Panc1 (cell line): ENCODE results near the gene TMOD2. TPM values are rescaled to one million over a fixed set of nuclear protein-coding genes. Genes with fewer than 3 reads are reported as not detected.

ENCODE experiments used
- ATAC-seq: fragments of 200-7000 bp; cut with Tn5 transposase; 2 replicates; pipeline ENCODE4 v1.9.1; 2020; ENCODE audit warnings: mild to moderate bottlenecking, moderate library complexity
- BruUV-seq: library from RNA; stranded (reverse); fragments of 400-500 nt; replicated peaks from 2 replicates; lab custom pipeline; 2021; lab: Mats Ljungman, UMichigan
- CTCF ChIA-PET: fragments of 300-600 bp; sonication (Branson Sonifier 250); formaldehyde crosslinking; loops from one replicate; lab custom pipeline; 2022; ENCODE audit warnings: antibody characterized with exemption; lab: Charles Lee
- POLR2A ChIA-PET: fragments of 300-600 bp; sonication (Branson Sonifier 250); formaldehyde crosslinking; loops from one replicate; lab custom pipeline; 2022; ENCODE audit warnings: antibody characterized with exemption; lab: Charles Lee
- DNase-seq: peaks from one replicate; pipeline ENCODE4 v3.0.0-alpha.2; 2010; ENCODE audit warnings: low read depth, low spot score
- H3K27ac ChIP-seq: 2 replicates; pipeline ENCODE4 v1.5.1; 2011; ENCODE audit warnings: mild to moderate bottlenecking, low read length, inconsistent platforms
- H3K27me3 ChIP-seq: fragments of 200-500 bp; sonication (Bioruptor generic); 2 replicates; pipeline ENCODE4 v1.6.0; 2014; ENCODE audit warnings: low read length, inconsistent platforms; ENCODE audit not compliant: control insufficient read depth, insufficient read depth
- H3K36me3 ChIP-seq: fragments of 200-500 bp; sonication (Bioruptor generic); 2 replicates; pipeline ENCODE4 v1.5.1; 2014; ENCODE audit warnings: inconsistent platforms, mild to moderate bottlenecking, low read length, moderate library complexity; ENCODE audit not compliant: control insufficient read depth, insufficient read depth
- H3K4me1 ChIP-seq: 2 replicates; pipeline ENCODE4 v1.5.1; 2011; ENCODE audit warnings: inconsistent platforms, mild to moderate bottlenecking, low read length, moderate library complexity; ENCODE audit not compliant: control insufficient read depth, insufficient read depth
- H3K4me3 ChIP-seq, 2 experiments: 2 replicates each; pipeline ENCODE4 v1.5.1; 2011 to 2012; ENCODE audit warnings: low read depth in 2 of 2, low read length in 2 of 2, mild to moderate bottlenecking in 2 of 2, inconsistent platforms in 1 of 2, moderate library complexity in 1 of 2
- H3K9me3 ChIP-seq: fragments of 200-500 bp; sonication (Bioruptor generic); 2 replicates; pipeline ENCODE4 v1.5.1; 2014; ENCODE audit warnings: low read depth, mild to moderate bottlenecking, inconsistent platforms, low read length, moderate library complexity; ENCODE audit not compliant: control insufficient read depth, insufficient read depth
- POLR2AphosphoS5 ChIP-seq: IDR thresholded peaks from 2 replicates; pipeline ENCODE4 v1.6.1; 2012; ENCODE audit warnings: mild to moderate bottlenecking, low read depth, low read length, moderate library complexity
- REST ChIP-seq, 2 experiments: IDR thresholded peaks; 2 replicates each; pipeline ENCODE4 v1.6.1; 2011 to 2012; ENCODE audit warnings: low read depth in 2 of 2, control low read depth in 1 of 2, low read length in 1 of 2, mild to moderate bottlenecking in 1 of 2, moderate library complexity in 1 of 2; ENCODE audit not compliant: insufficient read depth in 1 of 2
- SIN3A ChIP-seq: IDR thresholded peaks from 2 replicates; pipeline ENCODE4 v1.6.1; 2012; ENCODE audit warnings: low read depth, mild to moderate bottlenecking, low read length, moderate library complexity, borderline replicate concordance; ENCODE audit not compliant: insufficient read depth
- TCF7L2 ChIP-seq: IDR thresholded peaks from 2 replicates; pipeline ENCODE4 v1.6.1; 2011; ENCODE audit warnings: mild to moderate bottlenecking, low read depth, low read length, inconsistent platforms
- in situ Hi-C: cut with HindIII; loops from 2 replicates; pipeline ENCODE4 v1.10.0; 2016; ENCODE audit warnings: low sequenced_read_pairs, low pct_unique_long_range_greater_than_20kb
- intact Hi-C: fragments of 100-400 bp; cut with micrococcal nuclease; formaldehyde crosslinking; loops from one replicate; pipeline ENCODE4 v1.10.0; 2022; ENCODE audit not compliant: unreplicated experiment
- total RNA-seq: library from RNA; stranded (reverse); gene quantifications from one replicate; pipeline ENCODE4 v1.2.1, GENCODE V29; 2021; ENCODE audit not compliant: unreplicated experiment
- TF ChIP-seq, protein P1 (sequence below): fragments of 450-650 bp; IDR thresholded peaks from 2 replicates; pipeline ENCODE4 v1.5.1; 2017; ENCODE audit warnings: mild to moderate bottlenecking

Gene TMOD2
- total RNA-seq, 1 experiment from 2014 or later: 1.7 TPM

GRCh38 chr15:51809457-51809856, 58.1 kb downstream of the TMOD2 start:
- in situ Hi-C loops: no loop called here
- Histone ChIP-seq H3K4me3 (no peak overlapping the region), H3K4me1 (no peaks in the 10 kb centered on the region), H3K9me3 (no peaks in the 10 kb centered on the region), H3K36me3 (no peaks in the 10 kb centered on the region), H3K27ac (no peak overlapping the region), H3K27me3 (no peaks in the 10 kb centered on the region)
- no TSS peak for BruUV-seq
- POLR2A ChIA-PET: interaction anchor here (0.5 to 0.6 kb wide), 2 partner anchors 24 to 104 kb away, joined by 4 to 9 read pairs; no protein-coding TSS in a partner anchor
- intact Hi-C loops: no loop called here
- DNase-seq: no peak
- TF ChIP-seq SIN3A: no peak
- TF ChIP-seq, protein P1, sequence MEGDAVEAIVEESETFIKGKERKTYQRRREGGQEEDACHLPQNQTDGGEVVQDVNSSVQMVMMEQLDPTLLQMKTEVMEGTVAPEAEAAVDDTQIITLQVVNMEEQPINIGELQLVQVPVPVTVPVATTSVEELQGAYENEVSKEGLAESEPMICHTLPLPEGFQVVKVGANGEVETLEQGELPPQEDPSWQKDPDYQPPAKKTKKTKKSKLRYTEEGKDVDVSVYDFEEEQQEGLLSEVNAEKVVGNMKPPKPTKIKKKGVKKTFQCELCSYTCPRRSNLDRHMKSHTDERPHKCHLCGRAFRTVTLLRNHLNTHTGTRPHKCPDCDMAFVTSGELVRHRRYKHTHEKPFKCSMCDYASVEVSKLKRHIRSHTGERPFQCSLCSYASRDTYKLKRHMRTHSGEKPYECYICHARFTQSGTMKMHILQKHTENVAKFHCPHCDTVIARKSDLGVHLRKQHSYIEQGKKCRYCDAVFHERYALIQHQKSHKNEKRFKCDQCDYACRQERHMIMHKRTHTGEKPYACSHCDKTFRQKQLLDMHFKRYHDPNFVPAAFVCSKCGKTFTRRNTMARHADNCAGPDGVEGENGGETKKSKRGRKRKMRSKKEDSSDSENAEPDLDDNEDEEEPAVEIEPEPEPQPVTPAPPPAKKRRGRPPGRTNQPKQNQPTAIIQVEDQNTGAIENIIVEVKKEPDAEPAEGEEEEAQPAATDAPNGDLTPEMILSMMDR: no peak
- no peak for TF ChIP-seq REST (IDR thresholded peaks at IDR 0.05; ENCODE audit: insufficient read depth in 1 of 2, low read depth in 2 of 2, low read length in 1 of 2)
- no peak for TF ChIP-seq POLR2AphosphoS5
- TF ChIP-seq TCF7L2: no peak
- CTCF ChIA-PET: no interaction called here
- ATAC-seq: no peak

- no peak for ATAC-seq
- Histone ChIP-seq H3K4me1 (no peaks in the 10 kb centered on the region), H3K27ac (no peak overlapping the region), H3K4me3 (no peak overlapping the region), H3K9me3 (no peaks in the 10 kb centered on the region), H3K27me3 (no peaks in the 10 kb centered on the region), H3K36me3 (no peaks in the 10 kb centered on the region)
- POLR2A ChIA-PET: no interaction called here
- CTCF ChIA-PET: no interaction called here
- BruUV-seq: no TSS peak
- in situ Hi-C loops (no loop called here), intact Hi-C loops (no loop called here)
- TF ChIP-seq TCF7L2 (no peak), POLR2AphosphoS5 (no peak), REST (IDR thresholded peaks at IDR 0.05; ENCODE audit: insufficient read depth in 1 of 2, low read depth in 2 of 2, low read length in 1 of 2) (no peak), SIN3A (no peak)
- TF ChIP-seq, protein P1: no peak
- no peak for DNase-seq
These were observed 61.2 kb downstream of the TMOD2 start for GRCh38 chr15:51812598-51812997.
